Lower leg skin (tissue), 4 donors: Measurements from ENCODE around the gene AQP5. TPM values are rescaled to one million over a fixed set of nuclear protein-coding genes. Genes with fewer than 3 reads are reported as not detected.

Source experiments
- DNase-seq, 2 donors: peaks; one replicate each; pipeline ENCODE4 v3.0.0-alpha.2; 2019; ENCODE audit warnings: low spot score in 2 of 2
- H3K4me3 ChIP-seq: fragments of 200-600 bp; sonication (generic); 2 replicates; pipeline ENCODE4 v1.5.1; 2017; ENCODE audit warnings: mild to moderate bottlenecking, low read depth; ENCODE audit not compliant: poor library complexity, severe bottlenecking
- CTCF ChIP-seq, 3 donors: fragments of 450-650 bp; IDR thresholded peaks; one replicate each; pipeline ENCODE4 v1.5.1; 2016; ENCODE audit warnings: antibody characterized with exemption in 3 of 3, mild to moderate bottlenecking in 3 of 3, moderate library complexity in 2 of 3
- POLR2A ChIP-seq, 2 donors: fragments of 450-650 bp; IDR thresholded peaks; one replicate each; pipeline ENCODE4 v1.6.1; 2016 to 2017; ENCODE audit warnings: antibody characterized with exemption in 2 of 2, mild to moderate bottlenecking in 1 of 2, moderate library complexity in 1 of 2
- WGBS, 2 donors: methylation state at CpG; one replicate each; pipeline ENCODE4 v1.1.5; 2018; 5-methylcytosine and 5-hydroxymethylcytosine counted together
- intact Hi-C: fragments of 100-400 bp; cut with DNase I; formaldehyde crosslinking; loops from one replicate; pipeline ENCODE4 v1.15.0; 2023; ENCODE audit warnings: low total_unique reads
- total RNA-seq, 4 donors: library from RNA; depleted of rRNA; stranded (reverse); fragments of >200 nt; gene quantifications; one replicate each; pipeline ENCODE4 v1.1.0, GENCODE V29; 2016

The AQP5 gene
- total RNA-seq, 4 donors from 2014 or later: 48.4 to 332 (median 203) TPM

GRCh38 chr12:49929581-49929980 lies 32.1 kb upstream of the AQP5 start:
- TF ChIP-seq CTCF (IDR thresholded peaks at IDR 0.05) (no peak), POLR2A (IDR thresholded peaks at IDR 0.05) (no peak)
- 69 to 87% methylated on average over 7 of the region's 7 CpGs for WGBS, 2 donors
- H3K4me3 ChIP-seq: no peak overlapping the region
- intact Hi-C loops: no loop called here
- DNase-seq: no peak

GRCh38 chr12:49930515-49931288 lies 31.0 kb upstream of the AQP5 start:
- TF ChIP-seq CTCF (IDR thresholded peaks at IDR 0.05) (no peak), POLR2A (IDR thresholded peaks at IDR 0.05) (no peak)
- DNase-seq: no peak
- no peak overlapping the region for H3K4me3 ChIP-seq
- WGBS, 2 donors: 62 to 63% methylated on average over 3 of the region's 3 CpGs
- intact Hi-C loops: no loop called here

GRCh38 chr12:49932023-49932422 lies 29.6 kb upstream of the AQP5 start:
- no peak for DNase-seq
- intact Hi-C loops: no loop called here
- TF ChIP-seq POLR2A (IDR thresholded peaks at IDR 0.05) (no peak), CTCF (IDR thresholded peaks at IDR 0.05) (no peak)
- WGBS, 2 donors: 74 to 86% methylated on average over 7 of the region's 7 CpGs
- H3K4me3 ChIP-seq: no peak overlapping the region

- intact Hi-C loops: no loop called here
- DNase-seq: no peak
- WGBS, 2 donors: 83 to 86% methylated on average over 8 of the region's 8 CpGs
- TF ChIP-seq CTCF (IDR thresholded peaks at IDR 0.05): no peak
- no peak overlapping the region for H3K4me3 ChIP-seq
Measured at GRCh38 chr12:49932533-49933130, 29.0 kb upstream of the AQP5 start.

- intact Hi-C loops: no loop called here
- 84 to 85% methylated on average over 5 of the region's 5 CpGs for WGBS, 2 donors
- H3K4me3 ChIP-seq: no peak overlapping the region
- no peak for DNase-seq
- TF ChIP-seq POLR2A (IDR thresholded peaks at IDR 0.05) (no peak), CTCF (IDR thresholded peaks at IDR 0.05) (no peak)
Measured at GRCh38 chr12:49933796-49934195, 27.9 kb upstream of the AQP5 start.
